ENCODE measurements around the gene CDC40.
"Not testable (repeated sequence)": the region's sequence is repeated elsewhere in the genome, so short reads cannot be mapped to it uniquely, and the experiment has no call there.

Gene CDC40

GRCh38 chr6:110201151-110201884, 21.1 kb downstream of the CDC40 start:
- DNase-seq: no peak

- DNase-seq: no peak
These were observed 27.4 kb downstream of the CDC40 start for GRCh38 chr6:110207652-110208051.

GRCh38 chr6:110211753-110212152, 31.5 kb downstream of the CDC40 start:
- DNase-seq: no peak

- no peak for DNase-seq
These were observed 34.1 kb downstream of the CDC40 start for GRCh38 chr6:110214338-110214737.

GRCh38 chr6:110216140-110216539, 35.9 kb downstream of the CDC40 start:
- DNase-seq: no peak

- no peak for DNase-seq
These were observed 37.0 kb downstream of the CDC40 start for GRCh38 chr6:110217266-110217665.

GRCh38 chr6:110221738-110222137, 41.5 kb downstream of the CDC40 start:
- no peak for DNase-seq

- no peak for DNase-seq
These were observed 46.0 kb downstream of the CDC40 start for GRCh38 chr6:110226261-110226660.

GRCh38 chr6:110232450-110232849, 52.2 kb downstream of the CDC40 start:
- no peak for DNase-seq

GRCh38 chr6:110233770-110234374, 53.6 kb downstream of the CDC40 start:
- DNase-seq: no peak

GRCh38 chr6:110236007-110236406, 55.8 kb downstream of the CDC40 start:
- DNase-seq: not testable (repeated sequence)

- DNase-seq: no peak
These were observed 59.5 kb downstream of the CDC40 start for GRCh38 chr6:110239526-110240274.

- not testable (repeated sequence) for DNase-seq
These were observed 64.4 kb downstream of the CDC40 start for GRCh38 chr6:110244621-110245020.

- DNase-seq: no peak
These were observed 66.2 kb downstream of the CDC40 start for GRCh38 chr6:110246378-110246777.

- DNase-seq: no peak
These were observed 66.8 kb downstream of the CDC40 start for GRCh38 chr6:110246900-110247546.

GRCh38 chr6:110250058-110250457, 69.8 kb downstream of the CDC40 start:
- no peak for DNase-seq

- no peak for DNase-seq
These were observed 70.6 kb downstream of the CDC40 start for GRCh38 chr6:110250838-110251237.

GRCh38 chr6:110255211-110255750, 75.1 kb downstream of the CDC40 start:
- DNase-seq: no peak

- DNase-seq: no peak
These were observed 76.1 kb downstream of the CDC40 start for GRCh38 chr6:110256366-110256765.

GRCh38 chr6:110265273-110265672, 85.0 kb downstream of the CDC40 start:
- no peak for DNase-seq

GRCh38 chr6:110266996-110267395, 86.8 kb downstream of the CDC40 start:
- no peak for DNase-seq

- no peak for DNase-seq
These were observed 89.4 kb downstream of the CDC40 start for GRCh38 chr6:110269623-110270022.

GRCh38 chr6:110270165-110270564, 89.9 kb downstream of the CDC40 start:
- DNase-seq: no peak
